GM10248 (cell line): ENCODE measurements around the gene DNASE1.

Source experiments
- CTCF ChIA-PET: fragments of 300-600 bp; sonication (Branson Sonifier 250); formaldehyde crosslinking; extraction: SDS; loops from one replicate; lab custom pipeline; 2021; ENCODE audit warnings: antibody characterized with exemption; lab: Yijun Ruan, JAX
- POLR2A ChIA-PET: fragments of 350-650 bp; sonication (Branson Sonifier 250); formaldehyde crosslinking; extraction: SDS; loops from one replicate; lab custom pipeline; 2020; ENCODE audit warnings: antibody characterized with exemption; lab: Yijun Ruan, JAX
- DNase-seq: peaks from one replicate; pipeline ENCODE4 v3.0.0; 2012; ENCODE audit errors: extremely low spot score
- TF ChIP-seq, protein P1 (sequence below): IDR thresholded peaks from 2 replicates; pipeline ENCODE4 v1.5.1; 2012; ENCODE audit warnings: mild to moderate bottlenecking, low read depth; ENCODE audit errors: extremely low read depth, missing control alignments, control extremely low read depth

The DNASE1 gene

DNA sequence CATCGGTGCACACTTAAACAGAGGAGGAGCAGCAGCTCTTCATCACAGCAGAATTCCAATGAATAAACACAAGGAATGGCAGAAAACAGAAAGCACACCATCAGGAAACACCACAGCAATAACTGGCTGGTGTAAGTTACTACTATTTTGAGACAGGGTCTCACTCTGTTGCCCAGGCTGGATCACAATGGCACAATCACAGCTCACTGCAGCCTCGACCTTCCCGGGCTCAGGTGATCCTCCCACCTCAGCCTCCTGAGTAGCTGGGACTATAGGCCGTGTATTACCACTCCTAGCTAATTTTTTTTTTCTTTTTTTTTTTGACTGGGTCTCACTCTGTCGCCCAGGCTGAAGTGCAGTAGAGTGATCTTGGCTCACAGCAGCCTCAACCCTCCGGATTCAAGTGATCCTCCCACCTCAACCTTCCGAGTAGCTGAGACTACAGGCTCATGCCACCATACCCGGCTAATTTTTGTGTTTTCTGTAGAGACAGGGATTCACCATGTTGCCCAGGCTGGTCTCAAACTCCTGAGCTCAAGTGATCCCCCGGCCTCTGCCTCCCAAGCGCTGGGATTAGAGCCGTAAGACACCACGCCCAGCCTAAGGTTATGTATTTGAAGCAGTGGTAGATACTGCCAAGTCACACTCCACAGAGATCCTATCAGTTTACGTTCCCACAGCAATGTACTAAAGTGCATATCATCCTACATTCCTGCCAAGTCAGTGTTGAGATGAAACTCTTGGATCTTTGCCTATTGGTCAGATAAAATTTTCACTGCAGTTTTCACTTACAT is 42.1 kb downstream of the DNASE1 start:
- DNase-seq = no peak
- CTCF ChIA-PET = interaction anchor here (0.6 to 1.1 kb wide), 3 partner anchors 8 to 29 kb away, joined by 3 to 5 read pairs (median 5); no protein-coding TSS in a partner anchor

DNA sequence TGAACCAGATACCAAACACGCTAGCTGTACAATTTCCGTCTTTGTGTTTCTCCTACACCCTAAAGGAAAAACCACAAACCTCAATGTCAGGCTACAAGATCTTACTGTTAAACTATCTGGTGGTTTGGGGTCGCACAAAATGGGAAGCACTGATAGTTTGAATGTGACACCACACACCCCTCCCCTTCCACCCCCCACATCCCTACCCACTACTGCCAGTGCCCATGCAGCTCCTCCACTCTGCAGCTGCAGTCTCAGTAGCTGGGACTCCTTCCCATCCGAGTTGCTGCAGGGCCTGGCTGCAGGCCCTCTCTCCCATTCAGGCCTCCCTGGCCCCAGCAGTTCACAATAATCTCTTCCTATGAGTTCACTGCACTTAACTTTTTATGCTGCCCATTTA is 44.5 kb downstream of the DNASE1 start:
- TF ChIP-seq, protein P1, sequence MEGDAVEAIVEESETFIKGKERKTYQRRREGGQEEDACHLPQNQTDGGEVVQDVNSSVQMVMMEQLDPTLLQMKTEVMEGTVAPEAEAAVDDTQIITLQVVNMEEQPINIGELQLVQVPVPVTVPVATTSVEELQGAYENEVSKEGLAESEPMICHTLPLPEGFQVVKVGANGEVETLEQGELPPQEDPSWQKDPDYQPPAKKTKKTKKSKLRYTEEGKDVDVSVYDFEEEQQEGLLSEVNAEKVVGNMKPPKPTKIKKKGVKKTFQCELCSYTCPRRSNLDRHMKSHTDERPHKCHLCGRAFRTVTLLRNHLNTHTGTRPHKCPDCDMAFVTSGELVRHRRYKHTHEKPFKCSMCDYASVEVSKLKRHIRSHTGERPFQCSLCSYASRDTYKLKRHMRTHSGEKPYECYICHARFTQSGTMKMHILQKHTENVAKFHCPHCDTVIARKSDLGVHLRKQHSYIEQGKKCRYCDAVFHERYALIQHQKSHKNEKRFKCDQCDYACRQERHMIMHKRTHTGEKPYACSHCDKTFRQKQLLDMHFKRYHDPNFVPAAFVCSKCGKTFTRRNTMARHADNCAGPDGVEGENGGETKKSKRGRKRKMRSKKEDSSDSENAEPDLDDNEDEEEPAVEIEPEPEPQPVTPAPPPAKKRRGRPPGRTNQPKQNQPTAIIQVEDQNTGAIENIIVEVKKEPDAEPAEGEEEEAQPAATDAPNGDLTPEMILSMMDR = no peak
- DNase-seq = no peak
- POLR2A ChIA-PET = no interaction called here
- CTCF ChIA-PET = interaction anchor here (1.2 to 4.2 kb wide), 2 partner anchors 9 to 13 kb away, joined by 3 to 29 read pairs; no protein-coding TSS in a partner anchor

More for the DNA sequence above, 42.1 kb downstream of the DNASE1 start:
- POLR2A ChIA-PET = interaction anchor here (1.0 kb wide), 1 partner anchor 25 kb away, joined by 3 read pairs; no protein-coding TSS in a partner anchor
- TF ChIP-seq, protein P1 = no peak

DNA sequence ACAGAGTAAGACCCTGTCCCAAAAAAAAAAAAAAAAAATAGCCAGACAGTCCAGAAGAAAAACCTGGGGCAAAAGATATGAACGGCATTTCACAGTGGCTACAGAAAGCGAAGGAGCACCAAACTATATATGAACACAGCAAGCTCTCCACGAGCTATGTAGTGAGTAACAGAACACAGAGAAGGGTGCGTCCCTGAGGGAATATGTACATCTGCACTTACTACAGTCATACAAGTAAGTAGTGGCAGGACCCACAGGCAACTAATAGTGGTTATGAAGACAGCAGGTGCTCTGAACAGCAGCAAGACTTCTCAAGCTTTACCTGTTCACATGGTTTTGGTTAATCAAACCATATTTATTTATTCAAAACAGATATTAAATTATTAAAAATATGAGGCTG is 47.0 kb downstream of the DNASE1 start:
- no peak for DNase-seq
- TF ChIP-seq, protein P1 = no peak
- POLR2A ChIA-PET = no interaction called here
- CTCF ChIA-PET = interaction anchor here (1.3 to 4.2 kb wide), 2 partner anchors 12 kb away, joined by 3 to 29 read pairs; no protein-coding TSS in a partner anchor

DNA sequence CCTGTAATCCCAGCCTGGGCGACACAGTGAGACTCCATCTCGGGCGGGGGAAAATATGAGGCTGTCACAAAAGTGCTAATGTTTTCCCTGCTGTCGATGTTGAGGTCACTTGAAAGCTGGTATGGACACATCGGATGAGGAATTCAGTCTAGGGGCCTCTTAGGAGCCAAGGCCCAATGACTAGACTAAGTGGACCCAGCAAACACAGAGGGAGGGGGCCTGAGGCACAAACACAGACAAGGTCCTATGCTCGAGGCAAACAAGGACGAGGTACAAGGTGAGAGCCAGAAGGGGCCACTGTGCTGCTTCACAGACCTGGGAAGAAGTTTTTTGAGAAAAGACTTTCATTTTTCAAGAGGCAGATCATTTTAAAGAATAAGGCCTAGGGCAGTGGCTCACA is 47.6 kb downstream of the DNASE1 start:
- TF ChIP-seq, protein P1 = no peak
- ChIA-PET CTCF (interaction anchor here (4.2 kb wide), 1 partner anchor 12 kb away, joined by 29 read pairs; no protein-coding TSS in a partner anchor), POLR2A (no interaction called here)
- DNase-seq = no peak

DNA sequence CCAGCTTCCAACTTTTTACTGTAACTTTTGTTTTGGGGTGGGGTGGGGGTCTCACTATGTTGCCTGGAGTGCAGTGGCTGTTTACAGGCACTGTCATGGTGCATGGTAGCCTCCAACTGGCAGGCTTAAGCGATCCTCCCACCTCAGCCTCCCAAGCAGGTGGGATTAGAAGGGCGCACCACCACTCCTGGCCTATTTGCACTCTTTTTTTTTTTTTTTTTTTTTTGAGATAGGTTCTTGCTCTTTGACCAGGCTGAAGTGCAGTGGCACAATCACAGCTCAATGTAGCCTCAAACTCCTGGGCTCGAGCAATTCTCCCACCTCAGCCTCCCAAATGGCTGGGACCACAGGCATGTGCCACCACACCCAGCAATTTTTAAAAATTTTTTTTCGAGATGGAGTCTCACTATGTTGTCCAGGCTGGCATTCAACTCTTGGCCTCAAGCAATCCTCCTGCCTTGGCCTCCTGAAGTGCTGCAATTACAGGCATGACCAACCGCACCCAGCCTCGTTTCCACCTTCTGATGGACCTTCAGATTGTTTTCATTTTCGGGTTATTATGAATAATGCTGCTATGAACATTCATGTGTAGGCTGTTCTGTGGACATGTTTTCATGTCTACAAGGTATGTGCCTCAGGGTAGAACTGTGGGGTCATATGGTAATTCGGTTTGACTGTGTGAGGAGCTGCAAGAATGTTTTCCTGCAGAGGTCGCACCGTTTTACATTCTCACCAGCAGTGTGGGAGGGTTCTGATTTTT is 51.9 kb downstream of the DNASE1 start:
- ChIA-PET POLR2A (no interaction called here), CTCF (no interaction called here)
- TF ChIP-seq, protein P1 = no peak
- no peak for DNase-seq
